Endothelial cell (in vitro differentiated cells): ENCODE data around the gene CADPS. TPM values are rescaled to one million over a fixed set of nuclear protein-coding genes. Genes with fewer than 3 reads are reported as not detected.

Experiments used
- DNase-seq: peaks from one replicate; pipeline ENCODE4 v3.0.0; 2021; ENCODE audit warnings: low spot score
- H3K27ac Mint-ChIP-seq: one replicate; pipeline ENCODE4 v1.8.0; 2021; ENCODE audit warnings: mixed read lengths, inconsistent platforms; ENCODE audit not compliant: unreplicated experiment
- H3K27me3 Mint-ChIP-seq: one replicate; pipeline ENCODE4 v1.8.0; 2021; ENCODE audit warnings: mild to moderate bottlenecking, moderate library complexity, mixed read lengths, inconsistent platforms; ENCODE audit not compliant: unreplicated experiment
- H3K36me3 Mint-ChIP-seq: one replicate; pipeline ENCODE4 v1.8.0; 2021; ENCODE audit warnings: mild to moderate bottlenecking, low read depth, mixed read lengths, inconsistent platforms; ENCODE audit not compliant: unreplicated experiment
- H3K4me1 Mint-ChIP-seq: one replicate; pipeline ENCODE4 v1.8.0; 2021; ENCODE audit warnings: mild to moderate bottlenecking, mixed read lengths, inconsistent platforms; ENCODE audit not compliant: unreplicated experiment
- H3K4me3 Mint-ChIP-seq: one replicate; pipeline ENCODE4 v1.8.0; 2021; ENCODE audit warnings: mild to moderate bottlenecking, mixed read lengths, inconsistent platforms; ENCODE audit not compliant: unreplicated experiment
- H3K9me3 Mint-ChIP-seq: one replicate; pipeline ENCODE4 v1.8.0; 2021; ENCODE audit warnings: mixed read lengths, inconsistent platforms; ENCODE audit not compliant: unreplicated experiment
- CTCF ChIP-seq: fragments of 200-600 bp; sonication (generic); IDR thresholded peaks from one replicate; pipeline ENCODE4 v1.5.0; 2021; ENCODE audit warnings: antibody characterized with exemption; ENCODE audit not compliant: unreplicated experiment
- long read RNA-seq: library from polyadenylated mRNA; unstranded; transcript quantifications from one replicate; pipeline ENCODE4 v2.0.0, GENCODE V29; 2020; ENCODE audit not compliant: unreplicated experiment
- total RNA-seq: library from RNA; stranded (reverse); fragmentation: NEBNext Ultra II Directional; extraction: Animal tissue kit (Norgen Biotek cat#: 25700); gene quantifications from one replicate; pipeline ENCODE4 v1.2.1, GENCODE V29; 2021; ENCODE audit not compliant: unreplicated experiment

The CADPS gene
- total RNA-seq: 0.26 TPM
- long read RNA-seq: 0 reads

GRCh38 chr3:62874711-62875557, at the start of gene CADPS:
CADPS (minus strand) TSS chr3:62875416; CDS start chr3:62875029, 387 bp downstream.
- Mint-ChIP-seq H3K36me3 (no peaks in the 10 kb centered on the region), H3K9me3 (no peaks in the 10 kb centered on the region), H3K4me1 (peaks cover 11% of the 10 kb centered on the region), H3K27ac (no peak within 1 kb of the TSS), H3K4me3 (peak within 1 kb of the TSS; percentile 85), H3K27me3 (peaks cover 3% of the 10 kb centered on the region)
- TF ChIP-seq CTCF: no peak
- peak; percentile 21 for DNase-seq

- H3K36me3 Mint-ChIP-seq: no peaks in the 10 kb centered on the region
- DNase-seq: no peak
- TF ChIP-seq CTCF: no peak
- peaks cover 27% of the 10 kb centered on the region for H3K4me1 Mint-ChIP-seq
- H3K9me3 Mint-ChIP-seq: no peaks in the 10 kb centered on the region
- H3K4me3 Mint-ChIP-seq: no peak overlapping the region
- no peak overlapping the region for H3K27ac Mint-ChIP-seq
- peaks cover 5% of the 10 kb centered on the region for H3K27me3 Mint-ChIP-seq
These were observed 47.9 kb upstream of the CADPS start for GRCh38 chr3:62923066-62923465.

GRCh38 chr3:62922326-62922725, 47.1 kb upstream of the CADPS start:
- Mint-ChIP-seq H3K36me3 (no peaks in the 10 kb centered on the region), H3K27ac (no peak overlapping the region), H3K27me3 (peaks cover 5% of the 10 kb centered on the region), H3K9me3 (no peaks in the 10 kb centered on the region), H3K4me3 (no peak overlapping the region), H3K4me1 (peaks cover 27% of the 10 kb centered on the region)
- TF ChIP-seq CTCF: no peak
- no peak for DNase-seq

- Mint-ChIP-seq H3K27ac (peak overlapping the region; percentile 25), H3K36me3 (no peaks in the 10 kb centered on the region), H3K27me3 (peaks cover 5% of the 10 kb centered on the region), H3K4me3 (no peak overlapping the region), H3K4me1 (peaks cover 27% of the 10 kb centered on the region), H3K9me3 (no peaks in the 10 kb centered on the region)
- no peak for TF ChIP-seq CTCF
- no peak for DNase-seq
These were observed 45.2 kb upstream of the CADPS start for GRCh38 chr3:62920466-62920784.

GRCh38 chr3:62919784-62920465, 44.7 kb upstream of the CADPS start:
- Mint-ChIP-seq H3K4me1 (peaks cover 27% of the 10 kb centered on the region), H3K27me3 (peaks cover 5% of the 10 kb centered on the region), H3K4me3 (no peak overlapping the region), H3K27ac (peak overlapping the region; percentile 25), H3K9me3 (no peaks in the 10 kb centered on the region), H3K36me3 (no peaks in the 10 kb centered on the region)
- no peak for TF ChIP-seq CTCF
- no peak for DNase-seq
